Measurements from ENCODE around the gene BCAS1. TPM values are rescaled to one million over a fixed set of nuclear protein-coding genes. Genes with fewer than 3 reads are reported as not detected.
A peak's percentile ranks its signal among the peaks of the same experiment; 100 is the strongest.

Gene BCAS1
- total and polyA plus RNA-seq, 2 donors (not counting 1 experiment from before 2014, with no cell fraction given), result 0.97 to 1.1 TPM

- POLR2A ChIA-PET, result no interaction called here
- H3K9me3 Mint-ChIP-seq (ENCODE audit: insufficient read depth), result no peaks in the 10 kb centered on the region
- H3K27ac ChIP-seq (ENCODE audit: low read length in 2 of 2), result no peak overlapping the region
These were observed 7.5 kb downstream of the BCAS1 start for GRCh38 chr20:54062812-54063280.

More at GRCh38 chr20:54062812-54063280, 7.5 kb downstream of the BCAS1 start:
- WGBS (ENCODE audit: insufficient coverage), result 67% methylated on average over 3 of the region's 4 CpGs
- Histone ChIP-seq H3K36me3 (replicated peaks in 1 of 2; ENCODE audit: control extremely low read depth in 1 of 2, control insufficient read depth in 1 of 2, extremely low read depth in 1 of 2, insufficient read depth in 2 of 2, low read length in 1 of 2) (no peaks in the 10 kb centered on the region), H3K4me2 (replicated peaks; ENCODE audit: low read depth, low read length, poor library complexity, severe bottlenecking) (no peak overlapping the region), H3K9ac (ENCODE audit: low read length) (no peak overlapping the region), H3K79me2 (ENCODE audit: control insufficient read depth, insufficient read depth, low read length) (no peaks in the 10 kb centered on the region), H3K4me1 (ENCODE audit: control insufficient read depth in 2 of 2, insufficient read depth in 2 of 2, low read length in 2 of 2) (peaks cover 0 to 26% of the 10 kb centered on the region in 2 donors), H4K20me1 (ENCODE audit: control insufficient read depth, insufficient read depth, low read length, poor library complexity, severe bottlenecking) (no peaks in the 10 kb centered on the region), H3K9me3 (ENCODE audit: control extremely low read depth in 1 of 3, control insufficient read depth in 2 of 3, insufficient read depth in 1 of 3, low read length in 2 of 3) (no peaks in the 10 kb centered on the region), H2AFZ (ENCODE audit: insufficient read depth, low read depth, low read length, poor library complexity, severe bottlenecking) (no peak overlapping the region), H3K4me3 (ENCODE audit: control extremely low read depth in 1 of 5, extremely low read depth in 1 of 5, insufficient read depth in 1 of 5, low read depth in 2 of 5, low read length in 4 of 5) (no peak overlapping the region), H3K27me3 (replicated peaks in 1 of 4; ENCODE audit: control extremely low read depth in 1 of 4, control insufficient read depth in 3 of 4, insufficient read depth in 4 of 4, low read length in 3 of 4) (no peaks in the 10 kb centered on the region)
- no peaks in the 10 kb centered on the region for H3K27me3 Mint-ChIP-seq
- no peak for ATAC-seq (ENCODE audit: low read depth)
- CTCF ChIA-PET, result interaction anchor here (0.6 to 4.6 kb wide), 24 partner anchors 9 to 1750 kb away, joined by 3 to 34 read pairs (median 5); no protein-coding TSS in a partner anchor
- peak; percentile 56 for DNase-seq
- peak; percentile 73 for TF ChIP-seq CTCF (IDR thresholded peaks at IDR 0.05)
- TF ChIP-seq EZH2 (IDR thresholded peaks at IDR 0.05; ENCODE audit: borderline replicate concordance, insufficient read depth, low read depth, low read length, poor library complexity, severe bottlenecking), result no peak
- intact Hi-C loops (cut with micrococcal nuclease), result loop anchor here (1.0 to 5.0 kb wide), 4 partner anchors 44 to 650 kb away; no protein-coding TSS in a partner anchor
- H3K4me3 Mint-ChIP-seq, result no peak overlapping the region
- no peak overlapping the region for H3K27ac Mint-ChIP-seq
- peaks cover 31% of the 10 kb centered on the region for H3K4me1 Mint-ChIP-seq

Data from B cell (primary cell).